NCI-H2196 (cell line): ENCODE data around the gene ANTKMT.

Source experiments
- DNase-seq: peaks from one replicate; lab custom pipeline; 2025; ENCODE audit not compliant: unreplicated experiment; lab: John Stamatoyannopoulos, UW

The ANTKMT gene

DNA sequence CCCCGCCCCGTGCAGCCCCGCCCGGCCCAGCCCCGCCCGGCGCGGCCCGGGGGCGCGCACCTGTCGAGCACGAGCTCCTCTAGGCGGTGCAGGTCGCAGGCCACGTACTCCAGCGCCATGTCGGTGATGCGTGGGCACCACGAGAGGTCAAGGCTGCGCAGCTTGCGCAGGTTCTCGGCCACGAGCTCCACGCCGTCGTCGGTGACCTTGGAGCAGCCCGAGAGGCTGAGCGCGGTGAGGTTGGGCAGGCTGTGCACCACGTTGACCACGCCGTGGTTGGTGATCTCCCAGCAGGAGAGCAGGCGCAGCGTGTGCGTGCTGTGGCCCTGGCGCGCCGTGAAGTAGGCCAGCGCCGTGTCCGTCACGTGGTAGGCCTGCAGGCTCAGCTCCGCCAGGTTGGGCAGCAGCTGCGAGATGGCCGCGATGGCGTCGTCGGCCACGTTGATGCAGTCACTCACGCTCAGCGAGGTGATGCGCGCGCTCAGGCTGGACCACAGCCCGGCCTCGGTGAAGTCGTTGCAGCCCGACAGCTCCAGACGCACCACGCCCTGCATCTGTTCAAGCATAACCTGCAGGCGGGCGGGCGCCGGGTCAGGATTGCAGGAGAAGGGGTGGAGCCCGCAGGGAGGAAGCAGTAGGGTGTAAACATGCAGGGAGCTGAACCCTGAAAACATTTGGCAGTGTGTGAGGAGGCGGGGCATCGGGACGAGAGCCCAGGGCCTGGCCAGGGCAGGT is 25.4 kb upstream of the ANTKMT start:
- peak; percentile 96 for DNase-seq

DNA sequence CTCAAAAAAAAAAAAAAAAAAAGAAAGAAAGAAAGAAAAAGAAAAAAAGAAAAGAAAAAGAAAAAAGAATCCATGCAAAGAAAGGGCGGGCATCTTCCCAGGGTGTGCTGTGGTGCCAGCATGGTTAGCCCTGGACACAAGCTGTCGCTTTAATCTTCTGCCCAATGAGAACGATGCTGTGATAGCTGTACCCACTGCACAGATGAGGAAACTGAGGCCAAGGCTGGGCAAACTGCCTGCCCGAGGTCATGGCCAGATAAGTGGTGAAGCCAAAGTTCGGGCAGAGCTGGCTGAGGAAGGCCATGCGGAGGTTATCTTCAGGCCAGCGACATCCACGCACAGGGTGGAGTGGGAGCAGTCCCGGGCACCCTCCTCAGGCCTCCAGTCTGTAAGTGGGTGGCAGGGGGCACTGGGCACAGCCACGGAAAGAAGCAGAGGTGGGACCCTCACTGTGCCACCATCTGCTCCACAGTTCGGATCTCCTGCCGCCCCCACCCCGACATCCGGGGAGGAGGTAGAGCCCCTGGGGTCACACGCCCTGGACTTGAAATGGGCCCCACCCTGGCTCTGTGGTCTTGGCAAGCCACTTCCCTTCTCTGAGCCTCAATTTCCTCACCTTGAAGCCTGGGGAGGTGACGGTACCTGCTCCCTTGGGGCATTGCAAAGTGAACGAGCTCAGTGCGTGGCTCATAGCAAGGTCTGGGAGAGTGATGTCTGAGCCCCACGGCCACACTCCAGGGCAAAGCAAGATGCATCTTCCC is 21.9 kb upstream of the ANTKMT start:
- DNase-seq = no peak

DNA sequence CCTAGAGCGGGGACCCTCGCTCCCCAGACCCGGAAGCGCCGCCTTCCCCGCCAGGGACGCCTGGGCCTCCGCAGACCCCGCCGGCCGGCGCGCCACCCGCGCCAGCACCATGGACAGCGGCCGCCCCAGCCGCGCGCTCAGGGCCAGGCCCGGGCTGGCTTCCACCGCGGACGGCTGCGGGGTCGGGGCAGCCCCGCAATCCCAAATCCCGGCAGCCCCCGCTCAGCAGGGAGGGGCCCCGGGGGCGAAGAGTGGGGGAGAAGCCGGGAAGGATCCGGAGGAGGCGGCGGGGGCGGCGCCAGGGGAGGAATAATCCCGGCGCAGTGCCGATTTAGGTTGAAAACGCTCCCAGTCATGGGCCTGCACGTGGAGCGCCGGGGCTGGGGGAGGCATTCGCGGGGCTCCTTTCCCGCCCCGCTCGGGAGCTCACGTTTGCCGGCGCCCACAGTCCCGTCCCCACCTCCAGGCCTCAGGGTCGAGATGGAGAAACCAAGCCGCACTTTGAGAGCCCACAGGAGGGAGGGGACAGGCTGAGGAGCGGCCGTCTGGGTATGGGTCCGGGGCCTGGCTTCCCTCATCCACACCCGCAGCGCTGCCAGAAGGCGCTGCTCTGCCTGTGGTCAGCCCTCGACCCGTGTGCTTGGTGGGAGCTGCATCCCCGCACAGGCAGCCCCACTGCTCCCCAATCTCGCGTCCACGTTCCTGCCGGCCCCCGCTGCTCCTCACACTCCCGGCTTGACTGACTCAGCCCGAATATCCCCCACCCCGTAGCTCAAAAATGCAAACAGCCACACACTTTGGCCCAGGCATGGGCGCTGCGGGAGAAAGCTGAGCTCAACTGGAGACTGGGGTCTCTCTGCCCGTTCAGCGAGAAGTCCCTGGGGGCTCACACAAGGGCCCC is 20.0 kb upstream of the ANTKMT start:
- no peak for DNase-seq

DNA sequence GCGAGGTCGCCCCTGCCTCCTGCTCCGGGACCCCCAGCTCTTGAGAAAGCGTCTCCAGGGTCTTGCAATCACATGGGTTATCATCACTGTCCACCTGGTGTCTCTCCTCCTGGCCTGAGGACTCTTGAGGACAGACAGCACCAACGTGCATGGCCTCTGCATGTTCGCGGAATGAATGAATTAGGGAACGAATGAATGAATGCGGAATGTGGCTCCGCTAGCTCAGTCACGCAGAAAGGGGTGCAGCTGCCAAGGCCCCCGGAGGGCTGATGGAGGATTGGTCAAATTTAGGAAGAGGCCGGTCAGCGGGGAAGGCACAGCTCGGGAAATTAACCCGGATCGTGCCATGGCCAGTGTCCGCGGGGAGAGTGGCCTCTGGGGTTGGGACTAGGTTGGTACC is 18.6 kb upstream of the ANTKMT start:
- DNase-seq = no peak

DNA sequence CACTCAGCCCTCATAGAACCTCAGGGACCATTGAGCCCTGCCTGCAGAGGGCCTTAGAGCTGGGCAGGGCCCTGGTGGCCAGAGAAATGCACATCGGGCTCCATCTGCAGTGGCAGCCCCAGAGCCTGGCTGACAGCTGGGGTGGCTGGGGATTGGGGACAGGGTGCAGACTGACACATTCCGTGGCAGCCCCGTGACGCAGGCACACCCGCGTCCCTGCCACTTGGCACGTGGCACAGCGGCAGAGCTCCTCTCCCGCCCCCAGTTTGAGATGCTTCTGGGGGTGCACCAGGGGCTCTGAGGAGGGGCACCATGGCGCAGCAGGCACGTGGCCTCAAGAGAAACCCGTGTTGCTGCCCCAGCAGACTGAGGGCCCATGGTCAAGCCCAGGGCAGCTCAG is 17.5 kb upstream of the ANTKMT start:
- no peak for DNase-seq

DNA sequence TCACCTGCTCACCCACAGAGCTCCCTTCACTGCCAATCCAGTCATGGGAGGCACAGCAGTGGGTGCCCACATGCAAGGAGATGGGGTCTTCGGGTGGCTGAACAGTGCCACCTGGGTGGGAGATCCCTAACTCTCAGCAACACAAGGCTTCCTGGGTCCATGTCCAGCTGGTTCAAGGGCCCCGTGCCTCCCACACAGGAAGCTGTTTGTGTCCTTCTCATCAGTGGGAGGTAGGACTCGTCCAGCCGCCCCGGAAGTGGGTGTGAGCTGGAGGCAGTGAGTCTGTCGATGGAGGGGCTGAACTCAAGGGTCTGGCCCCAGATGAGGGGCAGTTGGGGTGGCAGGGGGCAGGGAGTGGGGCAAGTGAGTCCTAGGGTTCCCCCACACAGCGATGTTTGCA is 16.9 kb upstream of the ANTKMT start:
- DNase-seq = no peak

DNA sequence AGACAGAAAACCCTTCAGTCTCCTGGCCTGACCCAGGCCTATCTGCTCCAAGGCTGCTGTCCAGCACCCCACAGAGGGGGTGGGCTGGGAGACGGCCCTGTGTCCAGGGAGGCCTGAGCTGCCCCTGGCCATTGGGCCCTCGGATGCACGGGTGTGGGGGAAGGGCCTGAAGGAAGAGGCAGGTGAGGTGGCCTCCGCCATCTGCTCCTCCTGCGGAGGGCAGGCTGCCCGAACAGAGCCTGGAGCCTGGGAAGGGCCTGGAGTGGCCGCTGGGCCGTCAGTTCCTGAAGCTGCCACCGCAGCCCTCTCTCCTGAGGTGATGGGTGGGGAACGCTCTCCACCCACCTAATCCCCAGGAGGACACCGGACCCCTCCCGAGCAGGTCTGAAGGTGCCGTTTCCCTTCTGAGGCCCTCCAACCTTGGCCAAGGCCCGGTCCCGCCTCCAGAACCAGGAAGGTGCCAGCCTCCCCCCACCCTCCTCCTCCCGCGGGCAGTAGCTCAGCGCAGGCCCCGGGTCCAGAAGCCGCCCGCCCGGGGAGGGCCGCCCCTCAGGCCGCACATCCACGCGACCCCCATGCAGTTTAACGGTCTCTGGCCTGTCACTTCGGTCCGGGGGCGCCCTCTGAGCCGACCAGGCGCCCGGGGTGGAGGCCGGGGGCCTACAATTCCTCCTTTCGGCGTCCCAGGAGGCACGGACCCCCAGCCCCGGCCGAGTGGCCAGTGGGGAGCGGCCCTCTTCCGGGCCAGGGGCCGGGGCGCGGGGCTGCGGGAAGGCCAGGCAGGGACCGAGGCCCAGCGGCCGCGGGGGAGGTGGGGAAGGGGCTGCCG is 16.2 kb upstream of the ANTKMT start:
- peak; percentile 42 for DNase-seq

DNA sequence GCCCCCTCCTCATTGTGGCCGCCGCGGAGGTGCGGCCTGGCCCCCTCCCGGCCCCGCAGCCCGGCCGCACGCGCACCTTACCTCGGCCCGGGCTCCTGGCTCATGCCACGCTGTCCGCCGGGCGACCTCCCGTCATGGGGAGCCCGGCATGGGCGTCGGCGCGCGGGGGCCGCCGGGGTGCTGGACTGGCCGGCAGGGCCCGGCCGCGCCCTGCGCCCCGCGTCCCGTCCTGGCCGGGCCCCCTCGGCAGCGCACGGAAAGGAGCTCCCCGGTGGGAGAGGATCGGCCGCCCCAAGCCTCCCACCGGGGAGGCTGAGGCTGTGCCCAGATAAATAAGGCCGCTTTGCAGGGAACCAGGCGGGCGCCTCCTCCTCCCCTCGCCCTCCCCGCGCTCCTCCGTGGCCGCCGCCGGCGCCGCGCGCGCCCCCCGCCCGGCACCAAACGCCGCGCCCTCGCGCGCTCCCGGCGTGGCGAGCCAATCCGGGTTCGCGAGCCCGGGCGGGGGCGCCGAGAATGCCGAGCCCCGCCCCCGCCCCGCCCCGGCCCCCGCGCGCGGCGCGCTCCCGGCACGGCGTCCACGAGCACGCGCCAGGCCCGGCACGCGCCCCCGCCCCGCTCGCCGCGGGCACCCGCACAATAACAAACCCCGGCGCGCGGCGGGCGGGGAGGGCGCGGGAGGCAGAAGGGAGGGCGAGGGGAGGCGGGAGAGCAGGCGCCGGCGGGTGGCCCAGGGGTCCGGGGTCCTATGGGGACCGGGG is 15.3 kb upstream of the ANTKMT start, which contains the start of gene FBXL16:
Gene FBXL16 (minus strand): TSS at position 371 of the 758 bp plus-strand sequence. CDS start 8,396 bp downstream, outside the sequence.
- peak; percentile 91 for DNase-seq

DNA sequence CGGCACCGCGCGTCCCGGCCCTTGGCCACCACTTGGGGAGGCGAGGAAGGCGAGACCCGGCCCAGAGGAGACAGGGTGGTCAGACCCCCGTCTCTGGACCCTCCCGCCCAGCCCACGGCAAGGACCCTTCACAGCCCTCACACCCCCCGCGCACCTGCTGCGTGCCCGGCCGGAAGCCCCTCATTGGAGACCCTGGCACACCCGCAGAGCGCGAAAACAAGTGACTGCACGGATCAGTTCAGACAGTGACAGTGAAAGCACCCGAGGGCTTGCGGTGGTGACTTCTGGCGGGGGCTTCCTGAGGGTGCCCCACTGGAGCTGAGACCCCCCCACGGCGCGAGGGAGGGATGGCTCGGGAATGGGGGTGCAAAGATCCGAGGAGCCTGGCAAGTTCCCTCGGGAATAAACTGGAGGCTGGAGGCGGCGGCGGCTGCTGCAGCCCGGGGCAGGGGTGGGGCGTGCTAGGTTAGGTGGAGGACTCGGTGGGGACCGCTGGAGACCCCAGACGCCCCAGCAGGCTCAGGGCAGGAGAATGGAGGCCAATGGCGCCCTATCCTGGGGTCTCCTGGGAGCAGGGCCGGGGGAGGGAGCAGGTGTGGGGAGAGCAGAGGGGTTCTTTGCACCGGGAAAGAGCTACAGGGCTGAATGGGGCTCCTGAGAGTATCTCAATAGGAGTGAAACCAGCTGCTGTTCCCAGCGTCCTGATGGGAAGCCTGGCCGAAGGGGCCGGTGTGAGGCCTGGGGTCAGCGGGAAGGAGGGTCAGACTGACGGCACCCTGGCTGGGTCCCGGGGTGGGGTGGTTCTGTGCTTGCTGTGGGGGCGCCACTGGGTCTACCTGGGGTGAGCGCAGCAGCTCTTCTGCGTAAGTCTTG is 14.5 kb upstream of the ANTKMT start:
- DNase-seq = no peak

DNA sequence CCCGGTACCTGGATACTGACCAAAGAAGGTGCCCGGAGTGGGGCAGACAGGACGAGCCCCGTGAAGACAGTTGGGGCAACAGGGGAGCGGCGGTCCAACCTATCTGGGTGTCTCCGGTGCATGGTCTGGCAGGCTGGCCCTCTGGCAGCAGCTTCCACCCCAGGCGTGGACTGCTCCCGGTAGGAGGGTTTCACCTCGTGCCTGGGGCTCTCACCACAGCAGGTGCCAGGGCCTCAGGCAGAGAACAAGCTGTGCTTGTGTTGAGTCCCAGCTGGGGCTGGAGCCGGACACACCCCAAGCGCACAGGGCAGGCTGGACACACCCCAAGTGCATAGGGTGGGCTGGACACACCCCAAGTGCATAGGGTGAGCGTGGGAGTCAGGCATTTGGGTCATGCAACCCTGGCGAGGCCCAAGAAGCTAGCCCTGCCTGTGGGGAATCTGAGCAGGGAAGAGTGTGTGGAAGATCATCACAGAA is 13.8 kb upstream of the ANTKMT start:
- DNase-seq = no peak

DNA sequence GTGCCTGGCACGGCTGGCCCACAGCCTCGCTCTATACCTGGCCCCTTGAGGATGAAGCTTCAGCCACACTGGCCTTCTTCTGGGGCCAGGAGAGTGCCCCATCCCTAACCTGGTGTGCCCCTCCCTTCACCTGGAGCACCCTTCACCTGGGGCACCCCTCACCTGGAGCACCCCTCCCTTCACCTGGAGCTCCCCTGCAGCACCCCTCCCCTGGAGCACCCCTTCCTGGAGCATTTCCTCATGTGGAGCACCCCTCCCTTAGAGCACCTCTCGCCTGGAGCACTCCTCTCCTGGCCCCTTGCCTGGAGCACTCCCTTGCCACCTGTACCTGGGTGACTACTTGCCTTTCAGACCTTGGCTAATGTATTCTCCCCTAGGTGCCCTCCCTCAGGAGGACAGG is 12.9 kb upstream of the ANTKMT start:
- no peak for DNase-seq

DNA sequence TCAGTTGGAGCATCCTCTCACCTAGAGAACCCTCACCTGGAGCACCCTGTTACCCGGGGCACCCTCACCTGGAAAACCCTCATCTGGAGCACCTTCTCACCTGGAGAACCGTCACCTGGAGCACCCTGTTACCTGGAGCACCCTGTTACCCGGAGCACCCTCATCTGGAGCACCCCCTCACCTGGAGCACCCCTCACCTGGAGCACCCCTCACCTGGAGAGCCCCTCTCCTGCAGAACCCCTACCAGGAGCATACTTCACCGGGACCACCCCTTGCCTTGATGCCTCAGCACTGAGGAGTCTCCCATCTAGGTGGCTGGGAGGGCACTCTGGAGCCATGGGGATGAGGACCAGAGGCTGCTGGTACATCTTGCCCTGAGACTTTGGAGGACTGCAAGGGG is 12.0 kb upstream of the ANTKMT start:
- DNase-seq = no peak

DNA sequence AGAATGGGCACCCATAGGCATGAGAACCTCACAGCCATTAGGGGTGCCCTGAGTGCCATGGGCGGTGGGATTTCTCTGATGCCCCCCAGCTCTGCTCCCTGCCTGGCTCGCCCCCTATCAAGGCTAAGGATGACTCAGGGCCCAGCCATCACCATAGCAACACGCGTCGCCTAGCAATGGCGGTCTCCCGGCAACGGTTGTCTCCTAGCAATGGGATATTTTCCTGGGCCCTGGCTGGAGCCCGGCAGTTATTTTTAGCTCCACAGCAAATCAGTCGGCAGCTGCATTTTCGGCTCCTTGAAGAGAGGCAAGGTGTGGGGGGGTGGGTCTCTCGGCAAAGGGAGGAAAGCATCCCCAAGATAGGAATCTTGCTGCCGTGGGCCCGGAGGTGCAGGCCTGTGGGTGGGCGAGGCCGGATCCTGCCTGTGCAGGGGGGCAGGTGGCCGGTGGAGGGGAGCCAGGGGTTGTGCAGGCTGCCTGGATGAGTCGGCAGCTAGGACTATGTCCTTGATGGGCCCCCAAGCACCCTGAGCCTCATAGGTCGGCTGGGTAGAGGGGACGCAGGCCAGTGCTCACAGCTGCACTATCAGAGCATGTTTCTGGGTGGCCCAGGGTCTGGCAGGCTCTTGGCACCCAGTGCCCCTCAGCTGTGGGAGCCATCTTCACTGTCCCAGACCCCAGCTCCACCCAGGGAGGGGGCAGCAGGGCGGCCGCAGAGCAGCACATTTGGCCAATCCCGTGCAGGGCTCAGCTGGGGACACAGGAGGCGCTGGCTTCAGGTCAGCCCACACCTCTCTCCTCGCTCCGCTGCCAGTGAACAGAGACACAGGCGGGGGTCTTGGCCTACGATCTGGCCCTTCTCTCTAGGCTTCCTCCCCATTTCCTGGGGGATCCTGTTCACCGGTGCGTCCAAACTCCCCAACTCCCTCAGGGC is 11.1 kb upstream of the ANTKMT start:
- DNase-seq = peak; percentile 94

DNA sequence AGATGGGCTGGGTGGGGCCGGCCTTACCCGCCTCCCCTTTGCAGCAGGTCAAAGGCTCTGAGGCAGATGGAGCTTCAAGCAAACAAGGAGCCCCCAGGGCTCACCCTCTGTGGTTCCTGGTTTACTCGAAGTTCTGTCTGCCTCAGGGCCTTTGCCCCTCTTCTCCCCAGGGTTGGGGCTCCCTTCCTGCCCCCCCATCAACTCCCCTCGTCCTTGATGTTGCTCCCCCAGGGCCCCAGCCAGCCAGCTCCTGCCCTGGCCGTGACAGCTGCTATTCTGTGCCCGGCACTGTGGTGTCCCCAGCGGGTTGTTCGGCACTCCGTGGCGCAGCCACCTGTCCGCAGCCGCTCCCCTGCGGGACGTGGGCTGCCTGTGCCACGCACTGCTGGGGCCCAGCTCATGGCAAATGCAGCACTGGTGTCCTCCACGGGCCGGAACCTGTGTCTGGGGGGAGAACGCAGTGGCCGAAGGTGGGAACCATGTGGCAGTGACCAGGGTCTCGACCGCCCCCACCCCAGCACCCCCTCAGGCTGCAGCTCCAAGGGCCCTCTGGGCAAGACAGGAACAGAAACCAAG is 10.4 kb upstream of the ANTKMT start:
- DNase-seq = no peak

DNA sequence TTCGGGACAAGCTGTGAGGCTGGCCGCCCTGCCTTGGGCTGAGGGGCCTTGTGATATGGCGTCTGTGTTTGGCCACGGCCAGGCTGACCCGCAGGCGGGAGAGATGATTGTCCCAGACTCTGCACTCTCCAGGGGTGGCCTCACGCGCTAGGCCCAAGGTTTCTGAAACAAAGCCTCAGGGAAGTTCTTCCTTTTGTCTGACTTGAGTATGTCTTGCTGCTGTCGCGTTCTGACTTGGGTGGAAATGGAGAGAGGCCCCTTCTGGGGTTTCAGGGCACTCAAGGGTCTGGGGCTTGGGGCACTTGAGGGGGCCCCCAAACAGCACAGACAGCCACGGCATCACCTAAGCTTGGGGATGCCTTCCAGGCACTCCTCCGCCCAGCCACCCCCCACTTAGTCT is 9.9 kb upstream of the ANTKMT start:
- no peak for DNase-seq

DNA sequence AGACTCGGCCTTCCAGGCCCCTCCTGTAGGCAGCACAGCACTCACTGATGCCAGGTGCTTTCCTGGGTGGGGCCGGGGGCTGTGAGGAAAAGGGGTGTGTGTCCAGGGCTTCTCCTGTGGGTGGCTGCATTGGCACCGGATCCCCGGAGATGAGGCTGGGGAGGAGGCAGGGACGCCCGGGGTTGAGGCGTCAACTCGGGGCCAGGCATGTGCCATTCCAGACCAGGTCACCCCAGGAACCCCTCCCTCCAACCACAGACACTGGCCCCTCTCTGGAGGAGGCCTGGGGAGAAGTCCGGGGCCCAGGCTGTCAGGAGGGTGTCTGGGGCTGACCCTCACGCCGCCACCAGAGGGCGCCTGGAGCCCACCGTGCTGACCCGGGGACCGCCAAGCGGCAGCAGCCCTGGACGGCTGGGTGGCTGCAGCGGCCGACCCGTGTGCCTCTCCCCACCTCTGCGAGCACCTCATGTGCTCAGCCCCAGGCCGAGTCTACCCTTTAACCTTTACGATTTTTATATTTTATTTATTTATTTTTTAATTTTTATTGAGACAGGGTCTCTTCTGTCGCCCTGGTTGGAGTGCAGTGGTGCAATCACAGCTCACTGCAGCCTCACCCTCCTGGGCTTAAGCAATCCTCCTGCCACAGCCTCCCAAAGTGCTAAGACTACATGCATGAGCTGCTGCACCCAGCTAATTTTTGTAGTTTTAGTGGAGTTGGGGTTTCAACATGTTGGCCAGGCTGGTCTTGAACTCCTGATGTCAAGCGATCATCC is 9.2 kb upstream of the ANTKMT start:
- peak; percentile 83 for DNase-seq
